H9 (cell line): ENCODE results near the gene KCTD1. TPM values are rescaled to one million over a fixed set of nuclear protein-coding genes. Genes with fewer than 3 reads are reported as not detected.

ENCODE experiments used
- DNase-seq: peaks from one replicate; pipeline ENCODE4 v3.0.0-alpha.2; 2017
- H2AFZ ChIP-seq: one replicate; pipeline ENCODE4 v1.6.1; 2013; ENCODE audit warnings: mild to moderate bottlenecking, low read length, control low read depth, moderate library complexity
- H2AK5ac ChIP-seq: 2 replicates; pipeline ENCODE4 v1.6.1; 2013; ENCODE audit warnings: low read length, control low read depth, mixed read lengths; ENCODE audit not compliant: insufficient read length
- H2BK120ac ChIP-seq: one replicate; pipeline ENCODE4 v1.6.1; 2013; ENCODE audit warnings: low read depth, mild to moderate bottlenecking, low read length, control low read depth, inconsistent platforms; ENCODE audit not compliant: poor library complexity, severe bottlenecking
- H2BK12ac ChIP-seq: 2 replicates; pipeline ENCODE4 v1.6.1; 2013; ENCODE audit warnings: low read length, control low read depth, mixed read lengths, low read depth; ENCODE audit not compliant: insufficient read length
- H2BK15ac ChIP-seq: 2 replicates; pipeline ENCODE4 v1.6.1; 2013; ENCODE audit warnings: low read depth, low read length, control low read depth
- H2BK20ac ChIP-seq: one replicate; pipeline ENCODE4 v1.6.1; 2013; ENCODE audit warnings: low read depth, mild to moderate bottlenecking, low read length, control low read depth, inconsistent platforms; ENCODE audit not compliant: poor library complexity, severe bottlenecking
- H2BK5ac ChIP-seq: 2 replicates; pipeline ENCODE4 v1.6.1; 2013; ENCODE audit warnings: low read length, control low read depth, mixed read lengths; ENCODE audit not compliant: insufficient read length
- H3K14ac ChIP-seq: 2 replicates; pipeline ENCODE4 v1.6.1; 2013; ENCODE audit warnings: low read length, control low read depth; ENCODE audit not compliant: insufficient read depth
- H3K18ac ChIP-seq: 2 replicates; pipeline ENCODE4 v1.6.1; 2013; ENCODE audit warnings: low read depth, mild to moderate bottlenecking, mixed read lengths, low read length, control low read depth; ENCODE audit not compliant: insufficient read length
- H3K23ac ChIP-seq: 2 replicates; pipeline ENCODE4 v1.6.1; 2013; ENCODE audit warnings: low read length, control low read depth, mixed read lengths, low read depth; ENCODE audit not compliant: insufficient read length
- H3K23me2 ChIP-seq: 2 replicates; pipeline ENCODE4 v1.6.1; 2013; ENCODE audit warnings: low read depth, mild to moderate bottlenecking, mixed read lengths, low read length, control low read depth; ENCODE audit not compliant: insufficient read length, poor library complexity, severe bottlenecking
- H3K27ac ChIP-seq: 2 replicates; pipeline ENCODE4 v1.5.1; 2013; ENCODE audit warnings: low read length, control low read depth, mixed read lengths, low read depth; ENCODE audit not compliant: insufficient read length
- H3K27me3 ChIP-seq: 2 replicates; pipeline ENCODE4 v1.6.1; 2013; ENCODE audit warnings: low read length, control low read depth, inconsistent platforms; ENCODE audit not compliant: insufficient read depth
- H3K4ac ChIP-seq: 2 replicates; pipeline ENCODE4 v1.6.1; 2013; ENCODE audit warnings: low read depth, mild to moderate bottlenecking, control low read depth, inconsistent platforms, low read length, moderate library complexity
- H3K4me1 ChIP-seq: 2 replicates; pipeline ENCODE4 v1.6.1; 2013; ENCODE audit warnings: low read length, control low read depth, inconsistent platforms; ENCODE audit not compliant: insufficient read depth
- H3K4me2 ChIP-seq: 2 replicates; pipeline ENCODE4 v1.6.1; 2013; ENCODE audit warnings: low read length, control low read depth, mixed read lengths; ENCODE audit not compliant: insufficient read length, insufficient read depth
- H3K56ac ChIP-seq: 2 replicates; pipeline ENCODE4 v1.6.1; 2013; ENCODE audit warnings: low read depth, mild to moderate bottlenecking, mixed read lengths, low read length, control low read depth; ENCODE audit not compliant: insufficient read length
- H3K79me1 ChIP-seq: 2 replicates; pipeline ENCODE4 v1.6.1; 2013; ENCODE audit warnings: low read depth, mild to moderate bottlenecking, moderate library complexity, low read length, control low read depth, inconsistent platforms; ENCODE audit not compliant: insufficient read depth, poor library complexity, severe bottlenecking
- H3K79me2 ChIP-seq: 2 replicates; pipeline ENCODE4 v1.6.1; 2013; ENCODE audit warnings: low read length, control low read depth, inconsistent platforms; ENCODE audit not compliant: insufficient read depth
- H3K9ac ChIP-seq: 2 replicates; pipeline ENCODE4 v1.6.1; 2013; ENCODE audit warnings: low read length, control low read depth, mixed read lengths; ENCODE audit not compliant: insufficient read length; ENCODE audit errors: extremely low read depth
- H3K9me3 ChIP-seq: one replicate; pipeline ENCODE4 v1.6.1; 2013; ENCODE audit warnings: low read depth, low read length, inconsistent platforms; ENCODE audit not compliant: control insufficient read depth
- H3T11ph ChIP-seq: one replicate; pipeline ENCODE4 v1.6.1; 2013; ENCODE audit warnings: mild to moderate bottlenecking, low read length, control low read depth, inconsistent platforms
- H4K20me1 ChIP-seq: one replicate; pipeline ENCODE4 v1.6.1; 2013; ENCODE audit not compliant: control insufficient read depth, insufficient read length, insufficient read depth
- H4K5ac ChIP-seq: 2 replicates; pipeline ENCODE4 v1.6.1; 2013; ENCODE audit warnings: low read depth, mild to moderate bottlenecking, mixed read lengths, low read length, control low read depth; ENCODE audit not compliant: insufficient read length
- H4K8ac ChIP-seq: replicated peaks from 2 replicates; pipeline ENCODE4 v1.6.1; 2013; ENCODE audit warnings: low read length, control low read depth, mixed read lengths, low read depth; ENCODE audit not compliant: insufficient read length
- H4K91ac ChIP-seq: 2 replicates; pipeline ENCODE4 v1.6.1; 2013; ENCODE audit warnings: low read depth, mild to moderate bottlenecking, moderate library complexity, mixed read lengths, low read length, control low read depth; ENCODE audit not compliant: insufficient read length
- H3K27ac Mint-ChIP-seq, 3 experiments: 2 replicates in 2 of 3; 3 replicates in 1 of 3; pipeline ENCODE4 v1.8.0; 2020 to 2021; ENCODE audit warnings: mixed read lengths in 3 of 3, mild to moderate bottlenecking in 1 of 3, moderate library complexity in 1 of 3
- H3K27me3 Mint-ChIP-seq: 2 replicates; pipeline ENCODE4 v1.8.0; 2021; ENCODE audit warnings: low read depth, mild to moderate bottlenecking, moderate library complexity, mixed read lengths
- H3K36me3 Mint-ChIP-seq, 3 experiments: 2 replicates in 2 of 3; 3 replicates in 1 of 3; pipeline ENCODE4 v1.8.0; 2020 to 2021; ENCODE audit warnings: low read depth in 3 of 3, mixed read lengths in 3 of 3; ENCODE audit not compliant: insufficient read depth in 1 of 3
- H3K4me1 Mint-ChIP-seq, 2 experiments: 2 replicates each; pipeline ENCODE4 v1.8.0; 2020; ENCODE audit warnings: mixed read lengths in 2 of 2
- H3K4me3 Mint-ChIP-seq, 2 experiments: 2 replicates in 1 of 2; 3 replicates in 1 of 2; pipeline ENCODE4 v1.8.0; 2020 to 2021; ENCODE audit warnings: mild to moderate bottlenecking in 2 of 2, mixed read lengths in 2 of 2, moderate library complexity in 1 of 2
- H3K9me3 Mint-ChIP-seq, 2 experiments: 2 replicates in 1 of 2; 3 replicates in 1 of 2; pipeline ENCODE4 v1.8.0; 2020; ENCODE audit warnings: mild to moderate bottlenecking in 2 of 2, mixed read lengths in 2 of 2, moderate library complexity in 1 of 2
- CTCF ChIP-seq: fragments of 200-600 bp; sonication (generic); conservative IDR thresholded peaks from 3 replicates; pipeline ENCODE4 v1.8.0; 2021; ENCODE audit warnings: antibody characterized with exemption, mild to moderate bottlenecking
- WGBS: extraction: QIAGEN DNeasy Blood & Tissue Kit; methylation state at CpG from one replicate; pipeline ENCODE4 v1.1.7; 2013; ENCODE audit warnings: missing lambda C conversion rate, low lambda C conversion rate, mixed read lengths; ENCODE audit not compliant: insufficient read length; ENCODE audit errors: extremely low coverage; 5-methylcytosine and 5-hydroxymethylcytosine counted together
- microRNA-seq: library from miRNA; unstranded; fragments of <30 nt; microRNA quantifications from one replicate; pipeline ENCODE4, GENCODE V29; 2020; ENCODE audit warnings: borderline microRNAs expressed
- total RNA-seq: library from RNA; stranded (reverse); gene quantifications from 2 replicates; pipeline ENCODE4 v1.2.1, GENCODE V29; 2021

KCTD1 gene
- total RNA-seq, 1 experiment from 2014 or later: 10.8 TPM

DNA sequence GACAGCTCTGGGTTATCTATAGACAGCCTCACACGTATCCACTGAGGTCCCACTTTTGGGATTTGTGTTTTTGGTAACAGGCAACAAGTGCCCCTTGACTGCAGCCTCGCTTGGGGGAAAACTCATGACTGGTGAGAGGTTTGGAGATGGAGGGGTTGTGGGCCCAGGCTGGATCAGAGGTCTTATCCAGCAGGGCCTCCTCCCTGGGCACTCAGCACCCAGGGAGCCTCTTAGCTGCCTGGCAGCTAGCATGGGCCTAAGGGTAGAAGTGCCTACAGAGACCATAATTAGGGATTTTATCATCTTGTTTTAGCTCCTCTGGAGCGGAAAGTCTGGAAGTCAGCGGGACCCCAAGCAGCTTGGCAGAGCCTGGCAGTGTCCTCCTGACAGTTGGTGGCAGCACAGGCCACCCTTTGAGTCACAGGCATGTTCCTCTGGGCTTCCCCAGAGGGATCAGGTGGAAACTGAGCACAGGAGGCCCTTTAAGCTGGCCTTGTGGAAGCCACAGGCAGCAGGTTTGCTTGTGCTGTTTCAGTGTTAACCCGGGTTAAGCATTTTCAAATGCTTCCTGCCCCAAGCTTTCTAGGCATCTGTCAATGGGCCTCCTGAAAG is 143.1 kb downstream of the KCTD1 start:
- Histone ChIP-seq H3K14ac (no peak overlapping the region), H4K5ac (no peak overlapping the region), H2BK5ac (no peak overlapping the region), H2AK5ac (no peak overlapping the region), H3K18ac (no peak overlapping the region), H2BK20ac (no peak overlapping the region), H3K27me3 (no peaks in the 10 kb centered on the region), H3T11ph (no peak overlapping the region), H3K9me3 (no peaks in the 10 kb centered on the region), H2AFZ (no peak overlapping the region), H3K79me1 (no peaks in the 10 kb centered on the region), H4K8ac (no peak overlapping the region), H3K4ac (no peak overlapping the region), H3K23ac (no peak overlapping the region), H2BK12ac (no peak overlapping the region), H4K20me1 (no peaks in the 10 kb centered on the region), H2BK120ac (no peak overlapping the region), H3K9ac (no peak overlapping the region), H2BK15ac (no peak overlapping the region), H3K4me1 (peaks cover 5% of the 10 kb centered on the region; the same call in 1 of the 2 replicates), H3K27ac (no peak overlapping the region), H3K23me2 (no peaks in the 10 kb centered on the region), H4K91ac (no peak overlapping the region), H3K56ac (no peak overlapping the region), H3K79me2 (no peaks in the 10 kb centered on the region), H3K4me2 (no peak overlapping the region)
- no peaks in the 10 kb centered on the region for H3K9me3 Mint-ChIP-seq
- TF ChIP-seq CTCF: peak; percentile 42; the same call in 2 of the 3 replicates
- no CpG with 5 or more reads among the region's 5 CpGs for WGBS
- no peaks in the 10 kb centered on the region for H3K36me3 Mint-ChIP-seq
- peak; percentile 47 for DNase-seq
- peaks cover 21 to 29% of the 10 kb centered on the region in 2 experiments for H3K4me1 Mint-ChIP-seq
- peak overlapping the region in 1 of 3 experiments; percentile 49; a peak in 1 of 7 replicates for H3K27ac Mint-ChIP-seq
- no peak overlapping the region for H3K4me3 Mint-ChIP-seq
- H3K27me3 Mint-ChIP-seq: no peaks in the 10 kb centered on the region; the same call in 1 of the 2 replicates

Small RNAs within 50 kb of the gene (microRNA-seq; reads per million reads assigned to microRNA genes)
- gene MIR8057: not detected
